Measurements from ENCODE around the gene C12orf57.

The C12orf57 gene

DNA sequence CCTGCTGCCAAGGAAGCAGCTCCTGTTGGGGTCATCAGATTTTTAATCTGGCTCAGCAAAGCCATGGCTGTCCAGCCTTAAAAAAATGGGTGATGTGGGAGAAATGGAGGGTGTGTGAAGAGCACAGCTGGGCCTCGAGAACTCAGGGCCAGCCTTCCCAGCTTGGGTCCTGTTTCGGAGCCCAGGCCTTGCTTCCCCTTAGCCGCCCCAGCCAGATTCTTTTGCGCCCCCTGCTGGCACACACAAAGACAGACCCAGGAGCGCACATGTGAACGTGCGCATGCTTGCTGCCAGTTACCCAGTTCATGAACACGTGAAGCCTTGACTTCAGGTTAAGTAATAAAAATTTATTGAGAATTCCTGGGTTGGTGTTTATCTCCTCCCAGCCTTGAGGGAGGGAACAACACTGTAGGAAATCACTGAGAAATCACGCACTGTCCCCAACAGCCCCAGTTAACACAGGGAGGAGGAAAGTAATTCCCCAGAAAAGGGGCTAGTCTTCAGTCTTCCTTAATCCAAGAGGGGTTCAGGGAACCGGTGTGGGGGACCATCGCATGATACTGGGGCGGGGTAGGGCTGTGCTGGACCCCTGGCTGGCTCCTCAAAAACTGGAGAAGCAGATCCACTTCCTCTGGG is 21.3 kb downstream of the C12orf57 start:
- DNase-seq (ENCODE audit: insufficient read length, low spot score) (no peak), FAIRE-seq (no peak)
- no peak for TF ChIP-seq POLR2A (IDR thresholded peaks at IDR 0.05; ENCODE audit: low read depth, low read length)

GRCh38 chr12:6965714-6966113 is 21.9 kb downstream of the C12orf57 start:
- FAIRE-seq (no peak), DNase-seq (ENCODE audit: insufficient read length, low spot score) (no peak)
- no peak for TF ChIP-seq POLR2A (IDR thresholded peaks at IDR 0.05; ENCODE audit: low read depth, low read length)

DNA sequence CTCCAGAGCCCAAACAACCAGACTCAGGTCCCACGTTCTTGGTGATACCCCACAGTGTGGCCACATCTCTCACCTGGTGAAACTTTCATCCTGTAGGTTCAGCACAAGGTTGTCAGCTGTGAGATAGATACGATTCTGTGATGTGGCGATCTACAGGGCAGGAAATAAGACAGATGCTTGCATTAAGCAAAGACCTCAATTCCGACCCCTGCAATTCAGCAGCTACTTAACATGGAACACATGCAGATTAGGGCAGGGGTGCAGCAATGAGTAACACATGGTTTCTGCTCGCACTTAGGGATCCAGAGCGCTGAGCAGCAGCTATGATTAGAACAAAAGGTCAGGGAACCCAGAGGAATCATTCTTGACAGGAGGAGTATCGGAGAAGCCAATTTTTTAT is 22.5 kb downstream of the C12orf57 start:
- no peak for TF ChIP-seq POLR2A (IDR thresholded peaks at IDR 0.05; ENCODE audit: low read depth, low read length)
- FAIRE-seq (no peak), DNase-seq (ENCODE audit: insufficient read length, low spot score) (no peak)

DNA sequence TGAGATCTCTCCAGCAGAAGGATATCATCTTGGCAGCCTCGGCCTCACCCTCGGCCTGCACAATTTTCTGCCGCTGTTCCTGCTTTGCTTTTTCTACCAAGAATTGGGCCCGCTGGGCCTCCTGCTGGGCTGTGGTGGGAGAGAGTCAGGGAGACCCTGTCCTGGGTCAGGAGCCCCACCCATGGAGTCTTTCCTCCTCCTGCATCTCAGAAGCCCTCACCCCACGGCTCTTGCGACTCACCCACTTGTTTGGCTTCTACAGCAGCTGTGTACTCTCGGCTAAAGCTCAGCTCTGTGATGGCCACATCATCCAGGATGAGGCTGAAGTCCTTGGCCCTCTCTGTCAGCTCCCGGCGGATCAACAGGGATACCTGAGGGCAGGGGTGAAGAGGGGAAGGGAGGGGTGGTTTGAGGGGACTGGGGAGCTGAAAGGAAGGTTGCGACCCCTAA is 23.9 kb downstream of the C12orf57 start:
- no peak for TF ChIP-seq POLR2A (IDR thresholded peaks at IDR 0.05; ENCODE audit: low read depth, low read length)
- FAIRE-seq (no peak), DNase-seq (ENCODE audit: insufficient read length, low spot score) (no peak)

DNA sequence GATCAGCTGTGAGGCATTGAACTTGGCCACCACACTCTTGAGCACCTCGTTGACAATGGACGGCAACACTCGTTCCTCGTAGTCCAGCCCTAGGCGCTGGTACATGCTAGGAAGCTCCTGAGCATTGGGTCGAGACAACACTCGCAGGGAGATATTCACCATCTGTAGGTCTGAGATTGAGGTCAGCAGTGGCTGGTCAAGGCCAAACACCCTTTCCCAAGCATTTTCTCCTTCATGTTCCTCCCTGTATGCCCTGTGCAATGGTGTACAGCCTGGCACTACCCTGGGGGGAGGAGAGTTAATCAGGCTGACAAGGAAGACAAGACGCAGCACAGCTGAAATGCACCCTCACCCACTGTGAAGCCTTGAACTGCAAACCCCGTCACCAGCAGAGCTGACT is 24.6 kb downstream of the C12orf57 start:
- TF ChIP-seq POLR2A (IDR thresholded peaks at IDR 0.05; ENCODE audit: low read depth, low read length), result no peak
- FAIRE-seq (no peak), DNase-seq (ENCODE audit: insufficient read length, low spot score) (no peak)

GRCh38 chr12:6970096-6970527 is 26.3 kb downstream of the C12orf57 start:
- FAIRE-seq, result no peak
- no peak for TF ChIP-seq POLR2A (IDR thresholded peaks at IDR 0.05; ENCODE audit: low read depth, low read length)
- no peak for DNase-seq (ENCODE audit: insufficient read length, low spot score)

DNA sequence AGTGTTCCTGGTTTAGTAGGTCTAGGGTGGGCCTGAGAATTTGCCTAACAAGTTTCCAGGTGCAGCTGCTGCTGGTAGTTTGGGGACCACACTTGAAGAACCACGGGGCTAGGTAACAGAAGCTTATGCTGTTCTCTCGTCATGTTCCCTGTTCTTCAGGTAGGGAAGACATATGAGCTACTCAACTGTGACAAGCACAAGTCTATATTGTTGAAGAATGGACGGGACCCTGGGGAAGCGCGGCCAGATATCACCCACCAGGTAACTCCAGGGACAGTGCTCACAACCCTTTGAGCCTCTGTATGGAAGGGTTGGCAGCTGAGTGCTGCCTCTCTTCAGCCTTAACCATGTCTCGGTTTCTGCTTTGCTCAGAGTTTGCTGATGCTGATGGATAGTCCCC is 30.4 kb downstream of the C12orf57 start:
- TF ChIP-seq POLR2A (IDR thresholded peaks at IDR 0.05; ENCODE audit: low read depth, low read length), result no peak
- FAIRE-seq, result no peak

DNA sequence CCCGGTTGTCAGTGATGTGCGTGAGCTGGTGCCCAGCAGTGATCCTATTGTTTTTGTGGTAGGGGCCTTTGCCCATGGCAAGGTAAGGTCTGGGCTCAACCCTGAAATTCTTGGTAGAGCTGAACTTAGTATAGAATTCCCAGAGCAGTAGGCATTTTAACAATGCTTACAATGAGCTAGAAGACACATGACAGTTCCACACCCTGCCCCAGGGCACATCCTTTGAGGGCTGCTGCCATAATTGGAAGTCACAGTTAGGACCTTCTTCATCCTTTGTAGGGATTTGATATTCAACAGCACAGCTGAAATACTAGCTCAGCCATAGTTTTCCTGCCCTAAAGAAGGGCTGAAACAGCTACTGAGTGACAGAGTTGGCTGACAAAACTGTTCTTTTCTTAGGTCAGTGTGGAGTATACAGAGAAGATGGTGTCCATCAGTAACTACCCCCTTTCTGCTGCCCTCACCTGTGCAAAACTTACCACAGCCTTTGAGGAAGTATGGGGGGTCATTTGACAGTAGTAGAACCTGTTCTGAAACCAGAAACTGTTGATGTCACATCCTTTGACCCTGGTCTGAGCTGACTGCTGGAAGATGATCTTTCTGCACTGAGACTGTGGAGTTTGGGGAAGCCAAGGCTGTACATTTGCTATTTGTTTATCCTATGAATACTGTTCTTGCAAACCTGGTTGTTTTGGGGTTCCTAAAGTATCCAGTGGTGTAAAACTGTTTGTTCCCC is 31.6 kb downstream of the C12orf57 start:
- DNase-seq (ENCODE audit: insufficient read length, low spot score) (no peak), FAIRE-seq (no peak)
- TF ChIP-seq POLR2A (IDR thresholded peaks at IDR 0.05; ENCODE audit: low read depth, low read length), result no peak

More for the DNA sequence above, 30.4 kb downstream of the C12orf57 start:
- no peak for DNase-seq (ENCODE audit: insufficient read length, low spot score)

DNA sequence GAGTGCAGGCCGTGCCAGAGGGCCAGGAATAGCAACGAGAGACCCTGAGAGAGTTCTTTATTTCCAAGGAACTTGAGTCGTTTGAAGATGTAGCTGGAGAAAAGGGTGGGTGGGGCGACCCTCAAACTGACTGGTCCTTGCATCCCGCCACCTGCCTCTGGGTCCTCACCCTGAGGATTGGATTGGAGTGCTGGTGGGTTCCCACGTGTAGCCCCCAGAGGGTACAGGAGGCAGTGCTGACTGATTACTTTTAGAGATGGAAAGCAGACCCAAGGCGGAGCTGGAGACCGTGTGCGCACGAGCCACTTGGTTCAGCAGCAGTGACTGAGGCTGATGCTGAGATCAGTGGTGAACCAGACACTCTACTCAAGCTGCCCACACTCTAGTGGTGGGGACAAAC is 33.8 kb downstream of the C12orf57 start:
- FAIRE-seq, result no peak
- DNase-seq (ENCODE audit: insufficient read length, low spot score), result no peak
- TF ChIP-seq POLR2A (IDR thresholded peaks at IDR 0.05; ENCODE audit: low read depth, low read length), result no peak

DNA sequence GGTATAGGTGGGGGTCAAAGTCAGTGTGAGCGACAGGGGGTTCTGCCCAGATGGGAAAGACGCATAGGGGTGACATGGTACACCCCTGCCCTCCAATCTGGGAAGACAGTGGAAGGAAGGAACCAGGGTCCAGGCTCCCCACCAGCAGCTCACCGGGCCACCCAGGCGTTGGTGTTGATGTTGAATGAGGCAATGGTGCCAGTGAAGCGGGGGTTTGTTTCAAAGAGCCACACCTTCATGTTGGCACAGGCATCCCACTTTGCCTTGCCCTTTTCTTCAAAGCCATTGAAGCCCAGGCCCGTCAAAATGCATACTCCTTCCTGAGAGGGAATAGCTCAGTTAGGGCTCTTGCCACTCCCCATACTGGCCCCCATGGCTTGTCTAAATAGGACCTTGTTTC is 34.4 kb downstream of the C12orf57 start:
- no peak for DNase-seq (ENCODE audit: insufficient read length, low spot score)
- FAIRE-seq, result no peak
- TF ChIP-seq POLR2A (IDR thresholded peaks at IDR 0.05; ENCODE audit: low read depth, low read length), result no peak

- no peak for FAIRE-seq
- no peak for DNase-seq (ENCODE audit: insufficient read length, low spot score)
- no peak for TF ChIP-seq POLR2A (IDR thresholded peaks at IDR 0.05; ENCODE audit: low read depth, low read length)
Measured at GRCh38 chr12:6978611-6979011, 34.8 kb downstream of the C12orf57 start.

DNA sequence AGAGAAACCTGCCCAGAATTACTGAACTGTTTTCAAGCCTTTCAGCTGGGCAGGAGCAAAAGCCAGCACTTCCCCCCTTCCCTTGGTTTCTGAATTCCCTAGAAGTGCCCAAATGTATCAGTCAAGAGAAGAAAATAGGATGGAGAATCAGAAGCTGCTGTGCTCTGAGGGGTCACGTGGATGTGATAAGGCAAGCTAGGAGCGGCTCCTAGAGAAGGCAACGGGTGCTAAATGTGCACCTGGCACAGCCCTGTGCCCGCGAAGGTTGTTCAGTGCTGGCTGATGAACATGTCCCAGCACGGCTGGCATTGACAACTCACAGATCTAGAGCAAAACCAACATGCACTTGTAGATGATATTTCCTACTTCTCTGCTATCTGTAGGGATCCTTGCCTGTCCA is 35.2 kb downstream of the C12orf57 start:
- TF ChIP-seq POLR2A (IDR thresholded peaks at IDR 0.05; ENCODE audit: low read depth, low read length), result no peak
- FAIRE-seq (no peak), DNase-seq (ENCODE audit: insufficient read length, low spot score) (no peak)

DNA sequence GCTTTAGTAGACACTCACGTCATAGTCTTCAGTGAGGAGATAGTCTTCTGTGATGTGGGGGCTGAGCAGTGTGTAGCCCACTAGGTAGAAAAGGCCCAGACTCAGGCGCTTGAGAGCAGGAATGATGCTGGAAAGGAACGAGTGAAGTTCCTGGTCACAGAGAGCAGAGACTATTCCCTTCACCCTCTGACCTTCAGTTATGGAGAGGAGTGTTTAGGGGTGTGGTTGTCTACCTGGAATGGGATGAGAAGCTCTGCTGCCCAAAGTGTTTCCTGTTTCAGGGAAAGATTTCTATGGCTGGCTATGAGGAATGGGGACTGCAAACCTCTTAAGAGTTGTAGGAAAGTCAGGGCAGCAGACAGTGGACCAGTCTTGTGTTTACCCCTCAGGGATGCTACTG is 35.6 kb downstream of the C12orf57 start:
- FAIRE-seq, result no peak
- DNase-seq (ENCODE audit: insufficient read length, low spot score), result no peak
- TF ChIP-seq POLR2A (IDR thresholded peaks at IDR 0.05; ENCODE audit: low read depth, low read length), result no peak

- FAIRE-seq (no peak), DNase-seq (ENCODE audit: insufficient read length, low spot score) (no peak)
- no peak for TF ChIP-seq POLR2A (IDR thresholded peaks at IDR 0.05; ENCODE audit: low read depth, low read length)
Measured at GRCh38 chr12:6980075-6980474, 36.3 kb downstream of the C12orf57 start.

- no peak for FAIRE-seq
- no peak for TF ChIP-seq POLR2A (IDR thresholded peaks at IDR 0.05; ENCODE audit: low read depth, low read length)
- no peak for DNase-seq (ENCODE audit: insufficient read length, low spot score)
Measured at GRCh38 chr12:6980740-6981139, 36.9 kb downstream of the C12orf57 start.
